GM23338 (cell line): ENCODE measurements around the gene BCORL1. TPM values are rescaled to one million over a fixed set of nuclear protein-coding genes. Genes with fewer than 3 reads are reported as not detected.
A peak's percentile ranks its signal among the peaks of the same experiment; 100 is the strongest.

Experiments
- ATAC-seq: fragments of 200-7000 bp; cut with Tn5 transposase; 3 replicates; pipeline ENCODE4 v1.9.1; 2020
- DNase-seq: peaks from one replicate; pipeline ENCODE4 v3.0.0-alpha.2; 2015; ENCODE audit warnings: low spot score
- H2AFZ ChIP-seq: fragments of 200-600 bp; sonication (generic); 2 replicates; pipeline ENCODE4 v1.8.0; 2016; ENCODE audit warnings: antibody characterized with exemption, mild to moderate bottlenecking, moderate library complexity
- H3F3A ChIP-seq: fragments of 200-600 bp; sonication (generic); replicated peaks from 2 replicates; pipeline ENCODE4 v1.8.0; 2017; ENCODE audit warnings: antibody characterized with exemption, mixed run types, low read depth
- H3K27ac ChIP-seq: fragments of 200-600 bp; sonication (generic); 2 replicates; pipeline ENCODE4 v1.6.1; 2016; ENCODE audit warnings: low read depth
- H3K27me3 ChIP-seq: fragments of 200-600 bp; sonication (generic); 2 replicates; pipeline ENCODE4 v1.8.0; 2016; ENCODE audit warnings: mild to moderate bottlenecking, mixed run types, moderate library complexity; ENCODE audit not compliant: insufficient read depth
- H3K36me3 ChIP-seq: fragments of 200-600 bp; sonication (generic); 2 replicates; pipeline ENCODE4 v1.8.0; 2016; ENCODE audit warnings: mild to moderate bottlenecking; ENCODE audit not compliant: insufficient read depth
- H3K4me1 ChIP-seq: fragments of 200-600 bp; sonication (generic); 2 replicates; pipeline ENCODE4 v1.8.0; 2016; ENCODE audit warnings: mild to moderate bottlenecking, moderate library complexity; ENCODE audit not compliant: insufficient read depth
- H3K4me2 ChIP-seq: fragments of 200-600 bp; sonication (generic); 2 replicates; pipeline ENCODE4 v1.7.1; 2017; ENCODE audit warnings: mixed run types
- H3K4me3 ChIP-seq: fragments of 200-600 bp; sonication (generic); 2 replicates; pipeline ENCODE4 v1.6.1; 2016; ENCODE audit warnings: mixed run types
- H3K79me2 ChIP-seq: fragments of 200-600 bp; sonication (generic); replicated peaks from 2 replicates; pipeline ENCODE4 v1.8.0; 2017; ENCODE audit warnings: mild to moderate bottlenecking; ENCODE audit not compliant: insufficient read depth
- H3K9me2 ChIP-seq: fragments of 200-600 bp; sonication (generic); 2 replicates; pipeline ENCODE4 v1.8.0; 2017; ENCODE audit not compliant: insufficient read depth
- H4K20me1 ChIP-seq: fragments of 200-600 bp; sonication (generic); replicated peaks from 2 replicates; pipeline ENCODE4 v1.8.0; 2017; ENCODE audit warnings: mild to moderate bottlenecking; ENCODE audit not compliant: insufficient read depth
- H3K27ac Mint-ChIP-seq: 2 replicates; pipeline ENCODE4 v1.8.0; 2020; ENCODE audit warnings: inconsistent platforms, mild to moderate bottlenecking, moderate library complexity, mixed read lengths
- H3K27me3 Mint-ChIP-seq: 3 replicates; pipeline ENCODE4 v1.8.0; 2022; ENCODE audit warnings: low read depth, mild to moderate bottlenecking, moderate library complexity, mixed read lengths, inconsistent platforms; ENCODE audit not compliant: insufficient read depth, poor library complexity
- H3K36me3 Mint-ChIP-seq: 3 replicates; pipeline ENCODE4 v1.8.0; 2021; ENCODE audit warnings: low read depth, mild to moderate bottlenecking, inconsistent platforms, moderate library complexity, mixed read lengths
- H3K4me1 Mint-ChIP-seq: 3 replicates; pipeline ENCODE4 v1.8.0; 2020; ENCODE audit warnings: mild to moderate bottlenecking, inconsistent platforms, mixed read lengths
- H3K4me3 Mint-ChIP-seq: 3 replicates; pipeline ENCODE4 v1.8.0; 2021; ENCODE audit warnings: moderate library complexity, mild to moderate bottlenecking, inconsistent platforms, mixed read lengths
- H3K9me3 Mint-ChIP-seq: 3 replicates; pipeline ENCODE4 v1.8.0; 2020; ENCODE audit warnings: moderate library complexity, mild to moderate bottlenecking, inconsistent platforms, mixed read lengths
- CREB1 ChIP-seq: fragments of 250-450 bp; sonication (Bioruptor Pico); IDR thresholded peaks from 2 replicates; pipeline ENCODE4 v1.5.0; 2020; ENCODE audit warnings: low read depth, mild to moderate bottlenecking, moderate library complexity
- EZH2 ChIP-seq: fragments of 200-600 bp; sonication (generic); IDR thresholded peaks from one replicate; pipeline ENCODE4 v1.8.0; 2017; ENCODE audit warnings: antibody characterized with exemption, mild to moderate bottlenecking, low read depth; ENCODE audit not compliant: unreplicated experiment
- EZH2phosphoT487 ChIP-seq: fragments of 200-600 bp; sonication (generic); IDR thresholded peaks from one replicate; pipeline ENCODE4 v1.8.1; 2018; ENCODE audit warnings: antibody characterized with exemption; ENCODE audit not compliant: unreplicated experiment
- JUNB ChIP-seq: IDR thresholded peaks from one replicate; pipeline ENCODE4 v1.6.1; 2016; ENCODE audit warnings: antibody characterized with exemption; ENCODE audit not compliant: unreplicated experiment
- NANOG ChIP-seq: IDR thresholded peaks from 2 replicates; pipeline ENCODE4 v1.6.1; 2016; ENCODE audit warnings: antibody characterized with exemption, borderline replicate concordance
- POLR2AphosphoS5 ChIP-seq: IDR thresholded peaks from 2 replicates; pipeline ENCODE4 v1.6.1; 2016; ENCODE audit warnings: antibody characterized with exemption, low read depth
- STAT1 ChIP-seq: IDR thresholded peaks from one replicate; pipeline ENCODE4 v1.6.1; 2016; ENCODE audit warnings: antibody characterized with exemption; ENCODE audit not compliant: unreplicated experiment
- ZNF114 ChIP-seq: fragments of 250-450 bp; sonication (Bioruptor Pico); IDR thresholded peaks from 2 replicates; pipeline ENCODE4 v1.5.0; 2020; ENCODE audit warnings: mild to moderate bottlenecking, moderate library complexity
- ZNF331 ChIP-seq: fragments of 250-450 bp; sonication (Bioruptor Pico); IDR thresholded peaks from 2 replicates; pipeline ENCODE4 v1.5.0; 2020; ENCODE audit warnings: low read depth, mild to moderate bottlenecking, moderate library complexity
- polyA plus RNA-seq: library from polyadenylated mRNA; unstranded; fragments of >200 nt; fragmentation: Nextera tagmentation; extraction: Ambion mirVana; gene quantifications from 2 replicates; pipeline ENCODE4 v1.2.1, GENCODE V29; 2016
- total RNA-seq: library from RNA; depleted of rRNA; stranded (reverse); fragments of >200 nt; shearing (Covaris generic); gene quantifications from 2 replicates; pipeline ENCODE4 v1.2.3, GENCODE V29; 2014
- TF ChIP-seq, protein P1 (sequence below): IDR thresholded peaks from 2 replicates; pipeline ENCODE4 v1.6.1; 2016; ENCODE audit warnings: antibody characterized with exemption
- TF ChIP-seq, protein P2 (sequence below), 2 experiments: fragments of 200-600 bp in 1 of 2; sonication (generic) in 1 of 2; conservative IDR thresholded peaks; 2 replicates each; pipeline versions ENCODE4 v1.5.1 to v1.6.1; 2016 to 2017; ENCODE audit warnings: antibody characterized with exemption in 2 of 2, low read depth in 2 of 2, mild to moderate bottlenecking in 2 of 2, moderate library complexity in 1 of 2
- TF ChIP-seq, protein P3 (sequence below): IDR thresholded peaks from one replicate; pipeline ENCODE4 v1.6.1; 2018; ENCODE audit warnings: antibody characterized with exemption; ENCODE audit not compliant: unreplicated experiment
- TF ChIP-seq, protein P4 (sequence below): fragments of 250-450 bp; sonication (Bioruptor Pico); IDR thresholded peaks from 2 replicates; pipeline ENCODE4 v1.5.0; 2020; ENCODE audit warnings: mild to moderate bottlenecking, moderate library complexity

The BCORL1 gene
- total and polyA plus RNA-seq, 2 experiments from 2014 or later: 2.6 to 2.7 TPM

DNA sequence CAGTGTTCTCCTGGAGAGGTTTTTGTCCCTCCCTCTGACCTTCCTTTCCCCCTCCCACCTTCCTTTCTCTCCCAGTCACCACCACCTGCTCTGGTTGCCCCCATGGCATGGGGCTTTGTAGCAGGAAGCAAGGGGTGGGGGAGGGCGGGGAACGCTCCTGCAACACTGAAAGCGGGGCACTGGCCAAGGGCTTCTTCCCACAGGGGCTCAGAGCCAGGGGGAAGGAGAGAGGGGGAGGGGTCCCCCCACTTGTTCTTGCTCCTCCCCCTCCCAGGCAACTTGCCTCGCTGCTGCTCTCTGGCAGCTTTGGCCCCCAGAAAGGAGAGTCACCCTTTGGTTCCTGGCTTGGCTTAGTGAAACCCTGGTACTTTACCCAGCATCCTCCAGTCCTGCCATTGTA is 48.4 kb downstream of the BCORL1 start:
- peaks cover 4% of the 10 kb centered on the region for H3K27me3 Mint-ChIP-seq
- Histone ChIP-seq H3K79me2 (no peaks in the 10 kb centered on the region), H3K4me3 (no peak overlapping the region), H3K4me2 (no peak overlapping the region), H3K27me3 (no peaks in the 10 kb centered on the region), H3K4me1 (no peaks in the 10 kb centered on the region), H3F3A (no peaks in the 10 kb centered on the region), H3K9me2 (no peaks in the 10 kb centered on the region), H3K27ac (no peak overlapping the region), H2AFZ (no peak overlapping the region), H3K36me3 (no peaks in the 10 kb centered on the region), H4K20me1 (no peaks in the 10 kb centered on the region)
- H3K36me3 Mint-ChIP-seq: no peaks in the 10 kb centered on the region
- H3K27ac Mint-ChIP-seq: no peak overlapping the region
- H3K4me3 Mint-ChIP-seq: no peak overlapping the region
- peak; percentile 68 for ATAC-seq
- DNase-seq: peak; percentile 40
- H3K4me1 Mint-ChIP-seq: peaks cover 10% of the 10 kb centered on the region; the same call in 2 of the 3 replicates
- TF ChIP-seq, protein P1, sequence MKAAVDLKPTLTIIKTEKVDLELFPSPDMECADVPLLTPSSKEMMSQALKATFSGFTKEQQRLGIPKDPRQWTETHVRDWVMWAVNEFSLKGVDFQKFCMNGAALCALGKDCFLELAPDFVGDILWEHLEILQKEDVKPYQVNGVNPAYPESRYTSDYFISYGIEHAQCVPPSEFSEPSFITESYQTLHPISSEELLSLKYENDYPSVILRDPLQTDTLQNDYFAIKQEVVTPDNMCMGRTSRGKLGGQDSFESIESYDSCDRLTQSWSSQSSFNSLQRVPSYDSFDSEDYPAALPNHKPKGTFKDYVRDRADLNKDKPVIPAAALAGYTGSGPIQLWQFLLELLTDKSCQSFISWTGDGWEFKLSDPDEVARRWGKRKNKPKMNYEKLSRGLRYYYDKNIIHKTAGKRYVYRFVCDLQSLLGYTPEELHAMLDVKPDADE: no peak
- TF ChIP-seq EZH2 (no peak), JUNB (no peak), ZNF331 (CRISPR knock-in tag) (no peak), ZNF114 (CRISPR knock-in tag) (no peak), EZH2phosphoT487 (no peak), STAT1 (no peak), NANOG (no peak), CREB1 (CRISPR knock-in tag) (no peak), POLR2AphosphoS5 (no peak)
- TF ChIP-seq, protein P2, sequence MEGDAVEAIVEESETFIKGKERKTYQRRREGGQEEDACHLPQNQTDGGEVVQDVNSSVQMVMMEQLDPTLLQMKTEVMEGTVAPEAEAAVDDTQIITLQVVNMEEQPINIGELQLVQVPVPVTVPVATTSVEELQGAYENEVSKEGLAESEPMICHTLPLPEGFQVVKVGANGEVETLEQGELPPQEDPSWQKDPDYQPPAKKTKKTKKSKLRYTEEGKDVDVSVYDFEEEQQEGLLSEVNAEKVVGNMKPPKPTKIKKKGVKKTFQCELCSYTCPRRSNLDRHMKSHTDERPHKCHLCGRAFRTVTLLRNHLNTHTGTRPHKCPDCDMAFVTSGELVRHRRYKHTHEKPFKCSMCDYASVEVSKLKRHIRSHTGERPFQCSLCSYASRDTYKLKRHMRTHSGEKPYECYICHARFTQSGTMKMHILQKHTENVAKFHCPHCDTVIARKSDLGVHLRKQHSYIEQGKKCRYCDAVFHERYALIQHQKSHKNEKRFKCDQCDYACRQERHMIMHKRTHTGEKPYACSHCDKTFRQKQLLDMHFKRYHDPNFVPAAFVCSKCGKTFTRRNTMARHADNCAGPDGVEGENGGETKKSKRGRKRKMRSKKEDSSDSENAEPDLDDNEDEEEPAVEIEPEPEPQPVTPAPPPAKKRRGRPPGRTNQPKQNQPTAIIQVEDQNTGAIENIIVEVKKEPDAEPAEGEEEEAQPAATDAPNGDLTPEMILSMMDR (conservative IDR thresholded peaks at IDR 0.05; ENCODE audit: low read depth in 2 of 2): no peak
- TF ChIP-seq, protein P3, sequence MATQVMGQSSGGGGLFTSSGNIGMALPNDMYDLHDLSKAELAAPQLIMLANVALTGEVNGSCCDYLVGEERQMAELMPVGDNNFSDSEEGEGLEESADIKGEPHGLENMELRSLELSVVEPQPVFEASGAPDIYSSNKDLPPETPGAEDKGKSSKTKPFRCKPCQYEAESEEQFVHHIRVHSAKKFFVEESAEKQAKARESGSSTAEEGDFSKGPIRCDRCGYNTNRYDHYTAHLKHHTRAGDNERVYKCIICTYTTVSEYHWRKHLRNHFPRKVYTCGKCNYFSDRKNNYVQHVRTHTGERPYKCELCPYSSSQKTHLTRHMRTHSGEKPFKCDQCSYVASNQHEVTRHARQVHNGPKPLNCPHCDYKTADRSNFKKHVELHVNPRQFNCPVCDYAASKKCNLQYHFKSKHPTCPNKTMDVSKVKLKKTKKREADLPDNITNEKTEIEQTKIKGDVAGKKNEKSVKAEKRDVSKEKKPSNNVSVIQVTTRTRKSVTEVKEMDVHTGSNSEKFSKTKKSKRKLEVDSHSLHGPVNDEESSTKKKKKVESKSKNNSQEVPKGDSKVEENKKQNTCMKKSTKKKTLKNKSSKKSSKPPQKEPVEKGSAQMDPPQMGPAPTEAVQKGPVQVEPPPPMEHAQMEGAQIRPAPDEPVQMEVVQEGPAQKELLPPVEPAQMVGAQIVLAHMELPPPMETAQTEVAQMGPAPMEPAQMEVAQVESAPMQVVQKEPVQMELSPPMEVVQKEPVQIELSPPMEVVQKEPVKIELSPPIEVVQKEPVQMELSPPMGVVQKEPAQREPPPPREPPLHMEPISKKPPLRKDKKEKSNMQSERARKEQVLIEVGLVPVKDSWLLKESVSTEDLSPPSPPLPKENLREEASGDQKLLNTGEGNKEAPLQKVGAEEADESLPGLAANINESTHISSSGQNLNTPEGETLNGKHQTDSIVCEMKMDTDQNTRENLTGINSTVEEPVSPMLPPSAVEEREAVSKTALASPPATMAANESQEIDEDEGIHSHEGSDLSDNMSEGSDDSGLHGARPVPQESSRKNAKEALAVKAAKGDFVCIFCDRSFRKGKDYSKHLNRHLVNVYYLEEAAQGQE: no peak
- TF ChIP-seq, protein P4, sequence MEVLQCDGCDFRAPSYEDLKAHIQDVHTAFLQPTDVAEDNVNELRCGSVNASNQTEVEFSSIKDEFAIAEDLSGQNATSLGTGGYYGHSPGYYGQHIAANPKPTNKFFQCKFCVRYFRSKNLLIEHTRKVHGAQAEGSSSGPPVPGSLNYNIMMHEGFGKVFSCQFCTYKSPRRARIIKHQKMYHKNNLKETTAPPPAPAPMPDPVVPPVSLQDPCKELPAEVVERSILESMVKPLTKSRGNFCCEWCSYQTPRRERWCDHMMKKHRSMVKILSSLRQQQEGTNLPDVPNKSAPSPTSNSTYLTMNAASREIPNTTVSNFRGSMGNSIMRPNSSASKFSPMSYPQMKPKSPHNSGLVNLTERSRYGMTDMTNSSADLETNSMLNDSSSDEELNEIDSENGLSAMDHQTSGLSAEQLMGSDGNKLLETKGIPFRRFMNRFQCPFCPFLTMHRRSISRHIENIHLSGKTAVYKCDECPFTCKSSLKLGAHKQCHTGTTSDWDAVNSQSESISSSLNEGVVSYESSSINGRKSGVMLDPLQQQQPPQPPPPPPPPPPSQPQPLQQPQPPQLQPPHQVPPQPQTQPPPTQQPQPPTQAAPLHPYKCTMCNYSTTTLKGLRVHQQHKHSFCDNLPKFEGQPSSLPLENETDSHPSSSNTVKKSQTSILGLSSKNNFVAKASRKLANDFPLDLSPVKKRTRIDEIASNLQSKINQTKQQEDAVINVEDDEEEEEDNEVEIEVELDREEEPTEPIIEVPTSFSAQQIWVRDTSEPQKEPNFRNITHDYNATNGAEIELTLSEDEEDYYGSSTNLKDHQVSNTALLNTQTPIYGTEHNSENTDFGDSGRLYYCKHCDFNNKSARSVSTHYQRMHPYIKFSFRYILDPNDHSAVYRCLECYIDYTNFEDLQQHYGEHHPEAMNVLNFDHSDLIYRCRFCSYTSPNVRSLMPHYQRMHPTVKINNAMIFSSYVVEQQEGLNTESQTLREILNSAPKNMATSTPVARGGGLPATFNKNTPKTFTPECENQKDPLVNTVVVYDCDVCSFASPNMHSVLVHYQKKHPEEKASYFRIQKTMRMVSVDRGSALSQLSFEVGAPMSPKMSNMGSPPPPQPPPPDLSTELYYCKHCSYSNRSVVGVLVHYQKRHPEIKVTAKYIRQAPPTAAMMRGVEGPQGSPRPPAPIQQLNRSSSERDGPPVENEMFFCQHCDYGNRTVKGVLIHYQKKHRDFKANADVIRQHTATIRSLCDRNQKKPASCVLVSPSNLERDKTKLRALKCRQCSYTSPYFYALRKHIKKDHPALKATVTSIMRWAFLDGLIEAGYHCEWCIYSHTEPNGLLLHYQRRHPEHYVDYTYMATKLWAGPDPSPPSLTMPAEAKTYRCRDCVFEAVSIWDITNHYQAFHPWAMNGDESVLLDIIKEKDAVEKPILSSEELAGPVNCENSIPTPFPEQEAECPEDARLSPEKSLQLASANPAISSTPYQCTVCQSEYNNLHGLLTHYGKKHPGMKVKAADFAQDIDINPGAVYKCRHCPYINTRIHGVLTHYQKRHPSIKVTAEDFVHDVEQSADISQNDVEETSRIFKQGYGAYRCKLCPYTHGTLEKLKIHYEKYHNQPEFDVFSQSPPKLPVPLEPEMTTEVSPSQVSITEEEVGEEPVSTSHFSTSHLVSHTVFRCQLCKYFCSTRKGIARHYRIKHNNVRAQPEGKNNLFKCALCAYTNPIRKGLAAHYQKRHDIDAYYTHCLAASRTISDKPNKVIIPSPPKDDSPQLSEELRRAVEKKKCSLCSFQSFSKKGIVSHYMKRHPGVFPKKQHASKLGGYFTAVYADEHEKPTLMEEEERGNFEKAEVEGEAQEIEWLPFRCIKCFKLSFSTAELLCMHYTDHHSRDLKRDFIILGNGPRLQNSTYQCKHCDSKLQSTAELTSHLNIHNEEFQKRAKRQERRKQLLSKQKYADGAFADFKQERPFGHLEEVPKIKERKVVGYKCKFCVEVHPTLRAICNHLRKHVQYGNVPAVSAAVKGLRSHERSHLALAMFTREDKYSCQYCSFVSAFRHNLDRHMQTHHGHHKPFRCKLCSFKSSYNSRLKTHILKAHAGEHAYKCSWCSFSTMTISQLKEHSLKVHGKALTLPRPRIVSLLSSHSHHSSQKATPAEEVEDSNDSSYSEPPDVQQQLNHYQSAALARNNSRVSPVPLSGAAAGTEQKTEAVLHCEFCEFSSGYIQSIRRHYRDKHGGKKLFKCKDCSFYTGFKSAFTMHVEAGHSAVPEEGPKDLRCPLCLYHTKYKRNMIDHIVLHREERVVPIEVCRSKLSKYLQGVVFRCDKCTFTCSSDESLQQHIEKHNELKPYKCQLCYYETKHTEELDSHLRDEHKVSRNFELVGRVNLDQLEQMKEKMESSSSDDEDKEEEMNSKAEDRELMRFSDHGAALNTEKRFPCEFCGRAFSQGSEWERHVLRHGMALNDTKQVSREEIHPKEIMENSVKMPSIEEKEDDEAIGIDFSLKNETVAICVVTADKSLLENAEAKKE (CRISPR knock-in tag): no peak
- H3K9me3 Mint-ChIP-seq: no peaks in the 10 kb centered on the region
